Activated CD4-positive, alpha-beta memory T cell treated with anti-CD3 and anti-CD28 coated beads for 36 hours (primary cell): ENCODE measurements around the gene MRPL22. TPM values are rescaled to one million over a fixed set of nuclear protein-coding genes. Genes with fewer than 3 reads are reported as not detected.
"Not testable (repeated sequence)": the region's sequence is repeated elsewhere in the genome, so short reads cannot be mapped to it uniquely, and the experiment has no call there.

Experiments used
- CTCF ChIA-PET: fragments of 350-600 bp; sonication (Branson Sonifier 250); formaldehyde crosslinking; loops from one replicate; lab custom pipeline; 2021; ENCODE audit warnings: antibody characterized with exemption, inconsistent platforms; lab: Charles Lee
- POLR2A ChIA-PET: fragments of 350-600 bp; sonication (Branson Sonifier 250); formaldehyde crosslinking; loops from one replicate; lab custom pipeline; 2021; ENCODE audit warnings: antibody characterized with exemption; lab: Charles Lee
- DNase-seq: peaks from one replicate; pipeline ENCODE4 v3.0.0-alpha.2; 2020
- H3K27ac Mint-ChIP-seq: one replicate; pipeline ENCODE4 v1.8.0; 2021; ENCODE audit warnings: mixed read lengths
- H3K27me3 Mint-ChIP-seq: one replicate; pipeline ENCODE4 v1.8.0; 2021; ENCODE audit warnings: mixed read lengths
- H3K36me3 Mint-ChIP-seq: one replicate; pipeline ENCODE4 v1.8.0; 2021; ENCODE audit warnings: mixed read lengths
- H3K4me1 Mint-ChIP-seq: one replicate; pipeline ENCODE4 v1.8.0; 2021; ENCODE audit warnings: low read depth, mixed read lengths
- H3K4me3 Mint-ChIP-seq: one replicate; pipeline ENCODE4 v1.8.0; 2021; ENCODE audit warnings: mild to moderate bottlenecking, mixed read lengths
- H3K9me3 Mint-ChIP-seq: one replicate; pipeline ENCODE4 v1.8.0; 2021; ENCODE audit warnings: mixed read lengths
- intact Hi-C: fragments of 100-400 bp; cut with micrococcal nuclease; formaldehyde crosslinking; loops from one replicate; pipeline ENCODE4 v1.15.1; 2023
- total RNA-seq, 2 experiments: library from RNA; stranded (reverse); gene quantifications; one replicate each; pipeline ENCODE4 v1.2.3, GENCODE V29; 2021

MRPL22 gene
- total RNA-seq, 2 experiments from 2014 or later, result 80.8 to 82.2 TPM

- no peak overlapping the region for H3K4me3 Mint-ChIP-seq
- H3K36me3 Mint-ChIP-seq, result no peaks in the 10 kb centered on the region
- H3K4me1 Mint-ChIP-seq, result no peaks in the 10 kb centered on the region
- peak; percentile 42 for DNase-seq
- intact Hi-C loops, result loop anchor here (1.0 to 2.0 kb wide), 2 partner anchors 59 to 353 kb away; no protein-coding TSS in a partner anchor
- H3K27ac Mint-ChIP-seq, result no peak overlapping the region
- POLR2A ChIA-PET, result no interaction called here
- no peaks in the 10 kb centered on the region for H3K9me3 Mint-ChIP-seq
- peaks cover 12% of the 10 kb centered on the region for H3K27me3 Mint-ChIP-seq
- CTCF ChIA-PET, result interaction anchor here (0.7 to 1.4 kb wide), 9 partner anchors 8 to 354 kb away, joined by 3 to 6 read pairs (median 4); no protein-coding TSS in a partner anchor
Measured at GRCh38 chr5:155004138-155004744, 63.4 kb downstream of the MRPL22 start.

GRCh38 chr5:155006265-155006664, 65.4 kb downstream of the MRPL22 start:
- peaks cover 11% of the 10 kb centered on the region for H3K27me3 Mint-ChIP-seq
- H3K9me3 Mint-ChIP-seq, H3K36me3 Mint-ChIP-seq, intact Hi-C loops, H3K27ac Mint-ChIP-seq, DNase-seq, H3K4me3 Mint-ChIP-seq, H3K4me1 Mint-ChIP-seq, CTCF ChIA-PET: not testable (repeated sequence)
- POLR2A ChIA-PET, result interaction anchor here (0.7 kb wide), 1 partner anchor 763 kb away, joined by 6 read pairs; no protein-coding TSS in a partner anchor

- ChIA-PET CTCF (no interaction called here), POLR2A (no interaction called here)
- intact Hi-C loops, result no loop called here
Measured at GRCh38 chr5:155008669-155009068, 67.8 kb downstream of the MRPL22 start.

GRCh38 chr5:155010881-155011280, 70.0 kb downstream of the MRPL22 start:
- intact Hi-C loops, result no loop called here
- Mint-ChIP-seq H3K9me3 (no peaks in the 10 kb centered on the region), H3K27ac (no peak overlapping the region), H3K4me1 (peaks cover 3% of the 10 kb centered on the region), H3K4me3 (no peak overlapping the region), H3K27me3 (peaks cover 21% of the 10 kb centered on the region), H3K36me3 (no peaks in the 10 kb centered on the region)
- ChIA-PET CTCF (no interaction called here), POLR2A (no interaction called here)
- DNase-seq, result no peak

More at GRCh38 chr5:155008669-155009068, 67.8 kb downstream of the MRPL22 start:
- DNase-seq, result no peak
- Mint-ChIP-seq H3K4me1 (no peaks in the 10 kb centered on the region), H3K9me3 (no peaks in the 10 kb centered on the region), H3K36me3 (no peaks in the 10 kb centered on the region), H3K4me3 (no peak overlapping the region), H3K27me3 (peaks cover 11% of the 10 kb centered on the region), H3K27ac (no peak overlapping the region)

- H3K36me3 Mint-ChIP-seq, result no peaks in the 10 kb centered on the region
- intact Hi-C loops, result no loop called here
- POLR2A ChIA-PET, result no interaction called here
- H3K4me3 Mint-ChIP-seq, result no peak within 1 kb of the TSS
- no peaks in the 10 kb centered on the region for H3K9me3 Mint-ChIP-seq
- H3K27me3 Mint-ChIP-seq, result peaks cover 27% of the 10 kb centered on the region
- no peak within 1 kb of the TSS for H3K27ac Mint-ChIP-seq
- H3K4me1 Mint-ChIP-seq, result peaks cover 3% of the 10 kb centered on the region
- DNase-seq, result no peak
- CTCF ChIA-PET, result no interaction called here
Measured at GRCh38 chr5:155013526-155013925, 72.7 kb downstream of the MRPL22 start, which contains the start of gene KIF4B. TSS of gene KIF4B (plus strand) at chr5:155013755. CDS start at chr5:155013860, 105 bp downstream.

GRCh38 chr5:155015239-155015638, 74.4 kb downstream of the MRPL22 start:
- H3K4me1 Mint-ChIP-seq, result peaks cover 3% of the 10 kb centered on the region
- CTCF ChIA-PET, result no interaction called here
- H3K9me3 Mint-ChIP-seq, result no peaks in the 10 kb centered on the region
- POLR2A ChIA-PET, result no interaction called here
- H3K4me3 Mint-ChIP-seq, result no peak overlapping the region
- H3K27me3 Mint-ChIP-seq, result peaks cover 27% of the 10 kb centered on the region
- intact Hi-C loops, result no loop called here
- H3K27ac Mint-ChIP-seq, result no peak overlapping the region
- H3K36me3 Mint-ChIP-seq, result no peaks in the 10 kb centered on the region
- no peak for DNase-seq

- ChIA-PET CTCF (no interaction called here), POLR2A (no interaction called here)
- Mint-ChIP-seq H3K27me3 (peaks cover 25% of the 10 kb centered on the region), H3K27ac (no peak overlapping the region), H3K9me3 (no peaks in the 10 kb centered on the region), H3K4me1 (peaks cover 3% of the 10 kb centered on the region), H3K36me3 (no peaks in the 10 kb centered on the region), H3K4me3 (no peak overlapping the region)
- DNase-seq, result no peak
- intact Hi-C loops, result no loop called here
Measured at GRCh38 chr5:155017610-155018009, 76.7 kb downstream of the MRPL22 start.

Other genes starting within 250 kb of the MRPL22 start
- 100 to 1,000 TPM; 186 to 201 TPM for gene LARP1, start 185.7 kb upstream of the MRPL22 start, total RNA-seq
- gene FAXDC2, start 90.5 kb upstream of the MRPL22 start, total RNA-seq, result not detected
- 10 to 100 TPM; 66.5 to 66.9 TPM for gene CNOT8, start 82.4 kb upstream of the MRPL22 start, total RNA-seq
- gene GEMIN5, start 2.9 kb upstream of the MRPL22 start, total RNA-seq, result 10 to 100 TPM; 25.5 to 27.4 TPM
- gene KIF4B, start 72.7 kb downstream of the MRPL22 start, total RNA-seq, result under 1 TPM; 0.05 TPM